Activated naive CD4-positive, alpha-beta T cell treated with anti-CD3 and anti-CD28 coated beads, Interleukin-2, amount 50 U/mL, for 24 hours (primary cell): ENCODE results near the gene RGPD8.
A peak's percentile ranks its signal among the peaks of the same experiment; 100 is the strongest.
"Not testable (repeated sequence)": the region's sequence is repeated elsewhere in the genome, so short reads cannot be mapped to it uniquely, and the experiment has no call there.

Source experiments
- H3K27ac Mint-ChIP-seq: one replicate; pipeline ENCODE4 v1.8.0; 2021; ENCODE audit warnings: mild to moderate bottlenecking, mixed read lengths
- H3K27me3 Mint-ChIP-seq: one replicate; pipeline ENCODE4 v1.8.0; 2021; ENCODE audit warnings: mixed read lengths
- H3K36me3 Mint-ChIP-seq: one replicate; pipeline ENCODE4 v1.8.0; 2021; ENCODE audit warnings: mixed read lengths
- H3K4me1 Mint-ChIP-seq: one replicate; pipeline ENCODE4 v1.8.0; 2021; ENCODE audit warnings: mixed read lengths
- H3K4me3 Mint-ChIP-seq: one replicate; pipeline ENCODE4 v1.8.0; 2021; ENCODE audit warnings: mild to moderate bottlenecking, mixed read lengths
- H3K9me3 Mint-ChIP-seq: one replicate; pipeline ENCODE4 v1.8.0; 2021; ENCODE audit warnings: mixed read lengths

RGPD8 gene

GRCh38 chr2:112449854-112450253 is 16.4 kb upstream of the RGPD8 start:
- Mint-ChIP-seq H3K4me1 (no peaks in the 10 kb centered on the region), H3K27ac (no peak overlapping the region), H3K27me3 (no peaks in the 10 kb centered on the region), H3K4me3 (no peak overlapping the region), H3K36me3 (no peaks in the 10 kb centered on the region), H3K9me3 (no peaks in the 10 kb centered on the region)

GRCh38 chr2:112444256-112444655 is 10.8 kb upstream of the RGPD8 start:
- not testable (repeated sequence) for H3K27ac Mint-ChIP-seq, H3K9me3 Mint-ChIP-seq, H3K27me3 Mint-ChIP-seq, H3K4me1 Mint-ChIP-seq, H3K36me3 Mint-ChIP-seq, H3K4me3 Mint-ChIP-seq

GRCh38 chr2:112438603-112439261 is 5.3 kb upstream of the RGPD8 start:
- not testable (repeated sequence) for H3K36me3 Mint-ChIP-seq, H3K9me3 Mint-ChIP-seq, H3K4me3 Mint-ChIP-seq, H3K27me3 Mint-ChIP-seq, H3K27ac Mint-ChIP-seq, H3K4me1 Mint-ChIP-seq

- H3K4me1 Mint-ChIP-seq, H3K27me3 Mint-ChIP-seq, H3K9me3 Mint-ChIP-seq, H3K27ac Mint-ChIP-seq, H3K36me3 Mint-ChIP-seq, H3K4me3 Mint-ChIP-seq: not testable (repeated sequence)
Observed at GRCh38 chr2:112437405-112437831, 4.0 kb upstream of the RGPD8 start.

- not testable (repeated sequence) for H3K4me3 Mint-ChIP-seq, H3K27me3 Mint-ChIP-seq, H3K27ac Mint-ChIP-seq, H3K4me1 Mint-ChIP-seq, H3K9me3 Mint-ChIP-seq, H3K36me3 Mint-ChIP-seq
Observed at GRCh38 chr2:112436993-112437392, 3.5 kb upstream of the RGPD8 start.

GRCh38 chr2:112435716-112436431 is 2.4 kb upstream of the RGPD8 start:
- not testable (repeated sequence) for H3K27me3 Mint-ChIP-seq, H3K36me3 Mint-ChIP-seq, H3K4me3 Mint-ChIP-seq, H3K9me3 Mint-ChIP-seq
- Mint-ChIP-seq H3K4me1 (peaks cover 16% of the 10 kb centered on the region), H3K27ac (peak overlapping the region; percentile 80)

- H3K4me3 Mint-ChIP-seq, H3K27ac Mint-ChIP-seq, H3K27me3 Mint-ChIP-seq, H3K36me3 Mint-ChIP-seq, H3K9me3 Mint-ChIP-seq: not testable (repeated sequence)
- peaks cover 17% of the 10 kb centered on the region for H3K4me1 Mint-ChIP-seq
Observed at GRCh38 chr2:112434890-112435715, 1.7 kb upstream of the RGPD8 start.

- Mint-ChIP-seq H3K36me3 (no peaks in the 10 kb centered on the region), H3K4me1 (peaks cover 21% of the 10 kb centered on the region), H3K4me3 (no peak overlapping the region), H3K27me3 (peaks cover 4% of the 10 kb centered on the region), H3K9me3 (no peaks in the 10 kb centered on the region), H3K27ac (no peak overlapping the region)
Observed at GRCh38 chr2:112433932-112434730, 686 bp upstream of the RGPD8 start.

GRCh38 chr2:112432735-112433479 is 538 bp downstream of the RGPD8 start:
- not testable (repeated sequence) for H3K27me3 Mint-ChIP-seq, H3K36me3 Mint-ChIP-seq, H3K9me3 Mint-ChIP-seq
- H3K4me3 Mint-ChIP-seq, result peak overlapping the region; percentile 86
- H3K4me1 Mint-ChIP-seq, result peaks cover 21% of the 10 kb centered on the region
- H3K27ac Mint-ChIP-seq, result peak overlapping the region; percentile 59

GRCh38 chr2:112432390-112432734 is 1.1 kb downstream of the RGPD8 start:
- H3K9me3 Mint-ChIP-seq, H3K27me3 Mint-ChIP-seq, H3K36me3 Mint-ChIP-seq: not testable (repeated sequence)
- Mint-ChIP-seq H3K4me3 (peak overlapping the region; percentile 86), H3K4me1 (peaks cover 21% of the 10 kb centered on the region), H3K27ac (peak overlapping the region; percentile 59)

GRCh38 chr2:112431587-112432295 is 1.7 kb downstream of the RGPD8 start:
- peak overlapping the region; percentile 86 for H3K4me3 Mint-ChIP-seq
- H3K4me1 Mint-ChIP-seq, result peaks cover 21% of the 10 kb centered on the region
- not testable (repeated sequence) for H3K27me3 Mint-ChIP-seq, H3K9me3 Mint-ChIP-seq, H3K36me3 Mint-ChIP-seq, H3K27ac Mint-ChIP-seq

- H3K4me1 Mint-ChIP-seq, H3K9me3 Mint-ChIP-seq, H3K27me3 Mint-ChIP-seq, H3K4me3 Mint-ChIP-seq, H3K36me3 Mint-ChIP-seq, H3K27ac Mint-ChIP-seq: not testable (repeated sequence)
Observed at GRCh38 chr2:112424553-112424952, 8.9 kb downstream of the RGPD8 start.

GRCh38 chr2:112416860-112417259 is 16.6 kb downstream of the RGPD8 start:
- H3K4me1 Mint-ChIP-seq, H3K27ac Mint-ChIP-seq, H3K9me3 Mint-ChIP-seq, H3K27me3 Mint-ChIP-seq, H3K4me3 Mint-ChIP-seq, H3K36me3 Mint-ChIP-seq: not testable (repeated sequence)

GRCh38 chr2:112360055-112360454 is 73.4 kb downstream of the RGPD8 start:
- not testable (repeated sequence) for H3K4me1 Mint-ChIP-seq, H3K4me3 Mint-ChIP-seq, H3K9me3 Mint-ChIP-seq, H3K36me3 Mint-ChIP-seq, H3K27me3 Mint-ChIP-seq, H3K27ac Mint-ChIP-seq

GRCh38 chr2:112354335-112354734 is 79.1 kb downstream of the RGPD8 start:
- not testable (repeated sequence) for H3K9me3 Mint-ChIP-seq, H3K27ac Mint-ChIP-seq, H3K36me3 Mint-ChIP-seq, H3K4me1 Mint-ChIP-seq, H3K4me3 Mint-ChIP-seq, H3K27me3 Mint-ChIP-seq
